HG02798 (cell line): Measurements from ENCODE around the gene CDYL2.
A peak's percentile ranks its signal among the peaks of the same experiment; 100 is the strongest.

Experiments
- ATAC-seq: cut with Tn5 transposase; IDR thresholded peaks from one replicate; pipeline ENCODE4 v1.9.1; 2021; ENCODE audit warnings: mild to moderate bottlenecking; ENCODE audit not compliant: unreplicated experiment, poor library complexity

Gene CDYL2

GRCh38 chr16:80608946-80609345, 195.5 kb downstream of the CDYL2 start:
- ATAC-seq: no peak

GRCh38 chr16:80607204-80607603, 197.2 kb downstream of the CDYL2 start:
- ATAC-seq: no peak

GRCh38 chr16:80606221-80606766, 198.1 kb downstream of the CDYL2 start:
- ATAC-seq: no peak

- ATAC-seq: no peak
These were observed 199.6 kb downstream of the CDYL2 start for GRCh38 chr16:80604600-80605355.

GRCh38 chr16:80602894-80603293, 201.5 kb downstream of the CDYL2 start:
- ATAC-seq: no peak

- ATAC-seq: no peak
These were observed 203.2 kb downstream of the CDYL2 start for GRCh38 chr16:80601182-80601581.

GRCh38 chr16:80599466-80599865, 204.9 kb downstream of the CDYL2 start:
- ATAC-seq: no peak

- ATAC-seq: no peak
These were observed 207.7 kb downstream of the CDYL2 start for GRCh38 chr16:80596507-80597207.

- ATAC-seq: no peak
These were observed 209.6 kb downstream of the CDYL2 start for GRCh38 chr16:80594756-80595155.

GRCh38 chr16:80592273-80592672, 212.1 kb downstream of the CDYL2 start:
- no peak for ATAC-seq

GRCh38 chr16:80591071-80591915, 213.1 kb downstream of the CDYL2 start:
- ATAC-seq: no peak

GRCh38 chr16:80587071-80587470, 217.3 kb downstream of the CDYL2 start:
- ATAC-seq: no peak

GRCh38 chr16:80586476-80586875, 217.9 kb downstream of the CDYL2 start:
- ATAC-seq: no peak

GRCh38 chr16:80585764-80586163, 218.6 kb downstream of the CDYL2 start:
- no peak for ATAC-seq

GRCh38 chr16:80583466-80583865, 220.9 kb downstream of the CDYL2 start:
- ATAC-seq: no peak

- peak; percentile 86 for ATAC-seq
These were observed 224.1 kb downstream of the CDYL2 start for GRCh38 chr16:80580109-80580832.

- ATAC-seq: no peak
These were observed 226.7 kb downstream of the CDYL2 start for GRCh38 chr16:80577485-80578280.

- ATAC-seq: no peak
These were observed 228.0 kb downstream of the CDYL2 start for GRCh38 chr16:80576343-80576912.

- no peak for ATAC-seq
These were observed 230.7 kb downstream of the CDYL2 start for GRCh38 chr16:80573700-80574120.
